ENCODE results near the gene DNAJC18. TPM values are rescaled to one million over a fixed set of nuclear protein-coding genes. Genes with fewer than 3 reads are reported as not detected.
A peak's percentile ranks its signal among the peaks of the same experiment; 100 is the strongest.

Gene DNAJC18
- total RNA-seq, 1 donor from 2014 or later = 11.9 TPM

DNA sequence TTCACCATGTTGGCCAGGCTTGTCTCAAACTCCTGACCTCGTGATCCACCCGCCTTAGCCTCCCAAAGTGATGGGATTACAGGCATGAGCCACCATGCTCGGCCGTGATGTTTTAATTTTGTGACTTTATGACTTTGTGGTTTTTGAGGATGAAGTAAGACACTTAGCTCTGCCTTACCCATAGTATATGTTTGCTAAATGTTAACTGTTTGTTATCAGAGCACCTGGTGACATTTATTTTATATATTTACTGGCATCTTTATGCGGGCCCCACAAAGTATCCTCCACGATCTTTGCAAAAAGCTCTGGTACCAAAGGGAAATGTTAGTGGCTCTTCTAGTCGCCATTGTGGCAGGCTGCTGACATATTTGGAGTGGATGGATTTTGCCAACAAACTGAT is 63.0 kb downstream of the DNAJC18 start:
- H3K36me3 ChIP-seq = peaks cover 13% of the 10 kb centered on the region
- DNase-seq (no peak), ATAC-seq (no peak)
- no peaks in the 10 kb centered on the region for H3K4me1 ChIP-seq
- TF ChIP-seq, protein P1, sequence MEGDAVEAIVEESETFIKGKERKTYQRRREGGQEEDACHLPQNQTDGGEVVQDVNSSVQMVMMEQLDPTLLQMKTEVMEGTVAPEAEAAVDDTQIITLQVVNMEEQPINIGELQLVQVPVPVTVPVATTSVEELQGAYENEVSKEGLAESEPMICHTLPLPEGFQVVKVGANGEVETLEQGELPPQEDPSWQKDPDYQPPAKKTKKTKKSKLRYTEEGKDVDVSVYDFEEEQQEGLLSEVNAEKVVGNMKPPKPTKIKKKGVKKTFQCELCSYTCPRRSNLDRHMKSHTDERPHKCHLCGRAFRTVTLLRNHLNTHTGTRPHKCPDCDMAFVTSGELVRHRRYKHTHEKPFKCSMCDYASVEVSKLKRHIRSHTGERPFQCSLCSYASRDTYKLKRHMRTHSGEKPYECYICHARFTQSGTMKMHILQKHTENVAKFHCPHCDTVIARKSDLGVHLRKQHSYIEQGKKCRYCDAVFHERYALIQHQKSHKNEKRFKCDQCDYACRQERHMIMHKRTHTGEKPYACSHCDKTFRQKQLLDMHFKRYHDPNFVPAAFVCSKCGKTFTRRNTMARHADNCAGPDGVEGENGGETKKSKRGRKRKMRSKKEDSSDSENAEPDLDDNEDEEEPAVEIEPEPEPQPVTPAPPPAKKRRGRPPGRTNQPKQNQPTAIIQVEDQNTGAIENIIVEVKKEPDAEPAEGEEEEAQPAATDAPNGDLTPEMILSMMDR (IDR thresholded peaks at IDR 0.05) = no peak
- intact Hi-C loops (cut with DNase I) = no loop called here
- H3K27ac ChIP-seq = no peak overlapping the region
- no peaks in the 10 kb centered on the region for H3K9me3 ChIP-seq
- H3K4me3 ChIP-seq = no peak overlapping the region
- H3K27me3 ChIP-seq = no peaks in the 10 kb centered on the region

DNA sequence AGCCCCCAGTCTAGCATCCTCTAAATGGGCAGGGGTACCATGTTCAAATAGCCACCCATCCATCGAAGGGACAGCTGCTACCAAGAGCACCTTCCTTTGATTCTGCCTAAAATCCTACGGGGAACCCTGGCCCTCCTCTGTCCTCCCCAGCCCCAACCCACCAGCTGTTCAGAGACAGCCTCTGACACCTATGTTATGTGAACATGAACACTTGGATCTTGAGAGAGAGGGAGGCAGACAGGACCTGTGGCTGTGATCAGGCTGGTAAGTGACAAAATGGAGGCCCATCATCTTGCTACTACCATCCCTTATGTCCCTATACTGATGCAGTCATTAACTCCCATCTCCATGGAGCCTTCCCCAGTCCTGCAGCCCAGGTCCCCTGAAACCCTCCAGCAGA is 64.4 kb downstream of the DNAJC18 start:
- TF ChIP-seq, protein P1 (IDR thresholded peaks at IDR 0.05) = no peak
- intact Hi-C loops (cut with DNase I) = no loop called here
- no peak overlapping the region for H3K27ac ChIP-seq
- no peaks in the 10 kb centered on the region for H3K27me3 ChIP-seq
- ATAC-seq = no peak
- peak; percentile 18 for DNase-seq
- H3K9me3 ChIP-seq = no peaks in the 10 kb centered on the region
- peaks cover 26% of the 10 kb centered on the region for H3K36me3 ChIP-seq
- no peaks in the 10 kb centered on the region for H3K4me1 ChIP-seq
- no peak overlapping the region for H3K4me3 ChIP-seq

DNA sequence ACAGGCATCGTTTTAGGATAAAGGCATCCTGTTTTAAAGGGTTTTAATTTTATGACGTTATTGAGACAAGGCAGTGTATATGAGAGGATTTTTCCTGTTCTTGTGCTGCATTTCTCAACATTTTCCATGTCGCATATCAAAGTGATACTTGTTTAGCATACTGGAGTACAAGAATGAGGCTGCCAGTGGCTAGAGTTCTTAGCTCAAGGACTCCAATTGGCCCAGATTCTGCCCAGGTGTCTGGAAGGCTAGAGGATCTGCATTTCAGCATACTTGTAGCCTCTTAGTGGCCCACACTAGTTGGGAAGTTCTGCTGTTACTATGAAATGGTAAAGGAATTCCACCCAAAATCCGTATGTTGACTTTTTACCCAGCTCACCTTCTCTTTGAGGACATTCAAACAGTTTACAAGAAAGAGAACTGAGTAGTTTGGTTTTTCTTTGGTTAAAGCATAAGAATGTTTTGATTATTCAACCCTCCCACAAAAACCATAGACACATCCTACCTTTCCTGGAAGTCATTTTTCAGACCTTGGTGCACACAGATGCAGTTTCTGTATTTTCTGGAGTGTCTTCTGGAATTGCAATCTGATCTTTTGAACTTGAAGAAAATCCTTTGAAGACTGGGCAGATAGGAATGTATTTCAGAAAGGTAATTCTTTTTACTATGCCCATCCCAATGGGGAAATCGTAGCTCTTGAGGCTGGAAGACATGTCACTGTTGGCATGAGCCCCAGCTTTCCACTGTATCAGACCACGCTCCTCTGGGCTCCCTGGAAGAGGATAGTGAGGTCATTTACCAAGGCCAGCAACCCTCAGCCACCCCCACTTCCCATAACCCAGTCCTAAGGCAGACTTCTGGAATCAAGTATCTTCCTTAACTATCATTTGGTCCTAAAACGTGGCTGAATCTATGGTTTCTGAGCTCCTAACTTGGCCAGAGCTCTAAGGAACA is 67.6 kb downstream of the DNAJC18 start:
- DNase-seq = no peak
- H3K27me3 ChIP-seq = no peaks in the 10 kb centered on the region
- no peak overlapping the region for H3K27ac ChIP-seq
- intact Hi-C loops (cut with DNase I) = no loop called here
- peaks cover 56% of the 10 kb centered on the region for H3K36me3 ChIP-seq
- H3K9me3 ChIP-seq = no peaks in the 10 kb centered on the region
- H3K4me3 ChIP-seq = no peak overlapping the region
- H3K4me1 ChIP-seq = no peaks in the 10 kb centered on the region
- TF ChIP-seq, protein P1 (IDR thresholded peaks at IDR 0.05) = no peak
- ATAC-seq = peak; percentile 22

DNA sequence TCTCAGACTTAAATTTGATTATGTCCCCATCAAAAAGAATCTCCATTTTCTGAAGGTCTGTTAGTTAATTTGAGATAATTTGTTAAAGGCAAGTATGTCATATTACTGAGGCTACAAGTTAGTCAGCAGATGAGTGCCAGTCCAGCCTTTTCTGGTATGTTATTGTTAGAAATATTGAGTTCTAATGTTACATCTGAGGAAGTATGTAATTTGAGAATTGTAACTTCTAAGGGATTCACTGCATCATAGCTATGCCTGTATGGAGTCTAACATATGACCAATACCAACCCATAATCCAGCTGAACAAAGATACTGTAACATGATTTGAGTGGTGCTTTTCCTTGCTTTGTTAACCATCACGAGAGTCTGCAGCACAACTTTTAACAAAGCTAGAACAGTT is 70.1 kb downstream of the DNAJC18 start:
- TF ChIP-seq, protein P1 (IDR thresholded peaks at IDR 0.05) = no peak
- no peak for DNase-seq
- Histone ChIP-seq H3K9me3 (no peaks in the 10 kb centered on the region), H3K4me1 (no peaks in the 10 kb centered on the region), H3K4me3 (no peak overlapping the region), H3K27me3 (no peaks in the 10 kb centered on the region), H3K27ac (no peak overlapping the region), H3K36me3 (peaks cover 82% of the 10 kb centered on the region)
- no peak for ATAC-seq
- intact Hi-C loops (cut with DNase I) = no loop called here

DNA sequence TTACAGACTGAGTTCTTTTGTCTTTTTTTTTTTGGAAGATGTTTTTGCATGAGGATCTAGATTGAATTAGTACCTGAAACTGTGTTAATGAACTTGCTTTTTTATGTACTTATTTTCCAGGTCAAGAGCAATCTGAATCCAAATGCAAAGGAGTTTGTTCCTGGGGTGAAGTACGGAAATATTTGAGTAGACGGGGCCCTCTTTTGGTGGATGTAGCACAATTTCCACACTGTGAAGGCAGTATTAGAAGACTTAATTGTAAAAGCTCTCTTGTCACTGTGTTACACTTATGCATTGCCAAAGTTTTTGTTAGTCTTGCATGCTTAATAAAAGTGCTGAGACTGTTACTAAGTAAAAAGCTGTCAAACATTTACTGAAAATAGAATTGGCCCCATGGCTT is 70.7 kb downstream of the DNAJC18 start:
- TF ChIP-seq, protein P1 (IDR thresholded peaks at IDR 0.05) = no peak
- Histone ChIP-seq H3K27me3 (no peaks in the 10 kb centered on the region), H3K4me3 (no peak overlapping the region), H3K27ac (no peak overlapping the region), H3K36me3 (peaks cover 87% of the 10 kb centered on the region), H3K4me1 (no peaks in the 10 kb centered on the region), H3K9me3 (no peaks in the 10 kb centered on the region)
- DNase-seq (no peak), ATAC-seq (no peak)
- intact Hi-C loops (cut with DNase I) = no loop called here
